Aorta (tissue), 5 donors: ENCODE results near the gene CNP. TPM values are rescaled to one million over a fixed set of nuclear protein-coding genes. Genes with fewer than 3 reads are reported as not detected.
"Not testable (repeated sequence)": the region's sequence is repeated elsewhere in the genome, so short reads cannot be mapped to it uniquely, and the experiment has no call there.

ENCODE experiments used
- ATAC-seq: fragments of 200-7000 bp; cut with Tn5 transposase; one replicate; pipeline ENCODE4 v1.9.1; 2022; ENCODE audit warnings: moderate library complexity; ENCODE audit not compliant: low FRiP score
- DNase-seq, 2 donors: peaks; one replicate each; pipeline ENCODE4 v3.0.0-alpha.2; 2020
- H3K27ac ChIP-seq, 2 donors: one replicate each; pipeline ENCODE4 v1.5.1; 2013; ENCODE audit warnings: low read length in 2 of 2, mild to moderate bottlenecking in 2 of 2, moderate library complexity in 2 of 2, control low read depth in 1 of 2, inconsistent platforms in 1 of 2, low read depth in 1 of 2
- H3K27me3 ChIP-seq, 2 donors: one replicate each; pipeline ENCODE4 v1.6.1; 2013; ENCODE audit warnings: control low read depth in 1 of 2, low read length in 1 of 2, mild to moderate bottlenecking in 1 of 2, moderate library complexity in 1 of 2; ENCODE audit not compliant: insufficient read depth in 2 of 2, control insufficient read depth in 1 of 2
- H3K36me3 ChIP-seq, 2 donors: one replicate each; pipeline ENCODE4 v1.6.1; 2013; ENCODE audit warnings: control low read depth in 1 of 2, low read length in 1 of 2, mild to moderate bottlenecking in 1 of 2; ENCODE audit not compliant: insufficient read depth in 2 of 2, control insufficient read depth in 1 of 2
- H3K4me1 ChIP-seq, 2 donors: one replicate each; pipeline ENCODE4 v1.6.1; 2013; ENCODE audit warnings: low read length in 2 of 2, control low read depth in 1 of 2, mild to moderate bottlenecking in 1 of 2, moderate library complexity in 1 of 2; ENCODE audit not compliant: insufficient read depth in 2 of 2, control insufficient read depth in 1 of 2
- H3K4me3 ChIP-seq, 2 donors: one replicate each; pipeline ENCODE4 v1.5.1; 2013; ENCODE audit warnings: low read length in 2 of 2, control low read depth in 1 of 2, mild to moderate bottlenecking in 1 of 2
- H3K9me3 ChIP-seq: one replicate; pipeline ENCODE4 v1.6.1; 2013; ENCODE audit warnings: mild to moderate bottlenecking, low read length; ENCODE audit not compliant: control insufficient read depth
- WGBS, 2 donors: extraction: QIAGEN DNeasy Blood & Tissue Kit; methylation state at CpG; one replicate each; pipeline ENCODE4 v1.1.7; 2013; 5-methylcytosine and 5-hydroxymethylcytosine counted together
- intact Hi-C, 2 donors: fragments of 100-400 bp; cut with DNase I; formaldehyde crosslinking; loops; one replicate each; pipeline versions ENCODE4 v1.14.2 to v1.15.0; 2022
- polyA plus RNA-seq, 2 donors: library from polyadenylated mRNA; stranded (reverse); fragments of 200-250 nt; gene quantifications; one replicate each; pipeline ENCODE4 v1.2.3, GENCODE V29; 2013
- total RNA-seq, 2 donors: library from RNA; stranded (reverse); fragmentation: NEBNext Ultra II Directional; extraction: Animal tissue kit (Norgen Biotek cat#: 25700); gene quantifications; one replicate each; pipeline ENCODE4 v1.2.1, GENCODE V29; 2021
- donor health status: healthy with polysubstance abuse.
- donor health status: Bipolar disorder and iron deficiency.
- donor health status: DM: no; HTN: no; CAD: no.
- donor health status: DM: no; HTN: no; CAD: no.
- donor health status: DM: yes; HTN: yes; CAD: no.

Gene CNP
- total and polyA plus RNA-seq, 4 donors, result 15.5 to 59.3 (median 43.3) TPM

GRCh38 chr17:42002175-42002791 is 35.7 kb downstream of the CNP start:
- Histone ChIP-seq H3K27ac (no peak overlapping the region), H3K4me1 (no peaks in the 10 kb centered on the region), H3K4me3 (no peak overlapping the region), H3K36me3 (peaks cover 4 to 5% of the 10 kb centered on the region in 2 donors), H3K27me3 (no peaks in the 10 kb centered on the region), H3K9me3 (no peaks in the 10 kb centered on the region)
- no peak for ATAC-seq
- WGBS, 2 donors, result 91 to 93% methylated on average over 7 of the region's 7 CpGs
- no peak for DNase-seq
- intact Hi-C loops, result no loop called here

GRCh38 chr17:42002792-42003301 is 36.3 kb downstream of the CNP start:
- Histone ChIP-seq H3K4me3 (no peak overlapping the region), H3K27ac (no peak overlapping the region), H3K4me1 (no peaks in the 10 kb centered on the region), H3K27me3 (no peaks in the 10 kb centered on the region), H3K9me3 (no peaks in the 10 kb centered on the region), H3K36me3 (peaks cover 4 to 5% of the 10 kb centered on the region in 2 donors)
- no peak for DNase-seq
- WGBS, 2 donors, result 57 to 66% methylated on average over 3 of the region's 3 CpGs
- ATAC-seq, result no peak
- intact Hi-C loops, result no loop called here

GRCh38 chr17:42005166-42005565 is 38.6 kb downstream of the CNP start:
- no peak overlapping the region for H3K4me3 ChIP-seq
- no peaks in the 10 kb centered on the region for H3K4me1 ChIP-seq
- ATAC-seq (no peak), DNase-seq (no peak)
- H3K36me3 ChIP-seq, result peaks cover 2 to 4% of the 10 kb centered on the region in 2 donors
- intact Hi-C loops, result no loop called here
- WGBS, 2 donors, result 72 to 80% methylated on average over 1 of the region's 1 CpG
- H3K9me3 ChIP-seq, result no peaks in the 10 kb centered on the region
- H3K27ac ChIP-seq, result no peak overlapping the region
- H3K27me3 ChIP-seq, result no peaks in the 10 kb centered on the region

GRCh38 chr17:42009170-42009569 is 42.6 kb downstream of the CNP start:
- intact Hi-C loops, result no loop called here
- Histone ChIP-seq H3K9me3 (no peaks in the 10 kb centered on the region), H3K27ac (no peak overlapping the region), H3K27me3 (no peaks in the 10 kb centered on the region), H3K4me1 (peaks cover 0 to 3% of the 10 kb centered on the region in 2 donors), H3K4me3 (no peak overlapping the region), H3K36me3 (no peaks in the 10 kb centered on the region)
- no peak for DNase-seq
- WGBS, 2 donors, result 72 to 76% methylated on average over 4 of the region's 4 CpGs
- no peak for ATAC-seq

- H3K9me3 ChIP-seq, H3K36me3 ChIP-seq, ATAC-seq, H3K27me3 ChIP-seq, H3K4me1 ChIP-seq, DNase-seq, intact Hi-C loops, H3K4me3 ChIP-seq, H3K27ac ChIP-seq: not testable (repeated sequence)
- WGBS, 2 donors, result 66 to 67% methylated on average over 9 of the region's 9 CpGs
Measured at GRCh38 chr17:42010266-42010680, 43.7 kb downstream of the CNP start.

- intact Hi-C loops, result no loop called here
- Histone ChIP-seq H3K4me1 (peaks cover 0 to 3% of the 10 kb centered on the region in 2 donors), H3K36me3 (no peaks in the 10 kb centered on the region), H3K27me3 (no peaks in the 10 kb centered on the region), H3K4me3 (no peak overlapping the region), H3K27ac (no peak overlapping the region), H3K9me3 (no peaks in the 10 kb centered on the region)
- DNase-seq, result no peak
- WGBS, 2 donors, result 94 to 95% methylated on average over 3 of the region's 3 CpGs
- no peak for ATAC-seq
Measured at GRCh38 chr17:42010898-42011516, 44.4 kb downstream of the CNP start.

GRCh38 chr17:42012363-42012762 is 45.8 kb downstream of the CNP start:
- H3K4me3 ChIP-seq, H3K27me3 ChIP-seq, DNase-seq, H3K9me3 ChIP-seq, intact Hi-C loops, H3K36me3 ChIP-seq, ATAC-seq, H3K27ac ChIP-seq, H3K4me1 ChIP-seq: not testable (repeated sequence)
- 44 to 66% methylated on average over 4 of the region's 4 CpGs for WGBS, 2 donors

- WGBS, 2 donors, result 87 to 91% methylated on average over 12 of the region's 12 CpGs
- DNase-seq, H3K9me3 ChIP-seq, H3K4me3 ChIP-seq, intact Hi-C loops, H3K36me3 ChIP-seq, H3K27ac ChIP-seq, H3K27me3 ChIP-seq, ATAC-seq, H3K4me1 ChIP-seq: not testable (repeated sequence)
Measured at GRCh38 chr17:42013740-42014139, 47.1 kb downstream of the CNP start.

- Histone ChIP-seq H3K36me3 (no peaks in the 10 kb centered on the region), H3K4me1 (no peaks in the 10 kb centered on the region), H3K4me3 (peak overlapping the region; percentile 76 to 93), H3K27ac (peak overlapping the region in 1 of 2 donors; percentile 76), H3K9me3 (no peaks in the 10 kb centered on the region), H3K27me3 (no peaks in the 10 kb centered on the region)
- WGBS, 2 donors, result 3 to 4% methylated on average over 12 of the region's 12 CpGs
- intact Hi-C loops, result loop anchor here (5.0 kb wide), 1 partner anchor 49 kb away; the partner anchor contains the start of gene CNP (in 2 of the 2)
- ATAC-seq (no peak), DNase-seq (no peak)
Measured at GRCh38 chr17:42016411-42016831, 49.8 kb downstream of the CNP start.
